ENCODE measurements around the gene CYP26C1. TPM values are rescaled to one million over a fixed set of nuclear protein-coding genes. Genes with fewer than 3 reads are reported as not detected.

CYP26C1 gene
- total and polyA plus RNA-seq, 2 of the 4 experiments (the other 2 are of a cell fraction), result 0.02 TPM; not detected in 1

DNA sequence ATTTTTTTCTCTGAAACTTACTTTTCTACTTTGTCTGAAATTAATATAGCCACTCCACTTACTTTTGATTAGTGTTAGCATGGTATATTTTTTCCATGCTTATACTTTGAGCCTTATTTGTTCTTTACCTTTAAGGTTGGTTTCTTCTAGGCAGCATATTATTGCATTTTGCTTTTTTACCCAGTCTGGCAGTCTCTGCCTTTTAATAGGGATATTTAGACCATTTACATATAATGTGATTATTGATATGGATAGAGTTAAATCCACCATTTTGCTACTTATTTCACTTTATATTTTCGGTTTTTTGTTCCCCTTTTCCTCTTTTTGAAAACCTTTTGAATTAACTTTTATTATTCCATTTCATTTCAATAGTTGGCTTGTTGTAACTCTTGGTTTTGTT lies 43.4 kb downstream of the CYP26C1 start:
- Histone ChIP-seq H4K20me1 (ENCODE audit: insufficient read depth, low read length) (no peaks in the 10 kb centered on the region), H3K27me3 (ENCODE audit: control insufficient read depth, insufficient read depth, low read length) (no peaks in the 10 kb centered on the region), H3K36me3 (ENCODE audit: control insufficient read depth, insufficient read depth, low read length) (no peaks in the 10 kb centered on the region), H3K56ac (ENCODE audit: extremely low read depth, insufficient read depth, low read length) (no peak overlapping the region), H2AK5ac (ENCODE audit: low read depth, low read length) (no peak overlapping the region), H4K8ac (ENCODE audit: low read depth in 2 of 2, low read length in 2 of 2) (no peak overlapping the region), H3K9ac (ENCODE audit: low read depth, low read length) (no peak overlapping the region), H3K4ac (ENCODE audit: low read depth, low read length) (no peak overlapping the region), H3K4me3 (ENCODE audit: insufficient read depth, low read depth, low read length) (no peak overlapping the region), H3K18ac (ENCODE audit: low read depth, low read length) (no peak overlapping the region), H2AFZ (replicated peaks; ENCODE audit: low read length, poor library complexity) (no peak overlapping the region), H3K27ac (ENCODE audit: insufficient read depth, low read length) (no peak overlapping the region), H3K9me1 (ENCODE audit: insufficient read depth, low read length) (no peaks in the 10 kb centered on the region), H2BK20ac (ENCODE audit: low read depth, low read length) (no peak overlapping the region), H3K4me1 (ENCODE audit: control insufficient read depth, insufficient read depth, low read length) (no peaks in the 10 kb centered on the region), H3K14ac (replicated peaks; ENCODE audit: low read depth, low read length) (no peak overlapping the region), H2BK5ac (ENCODE audit: low read depth, low read length, poor library complexity, severe bottlenecking) (no peak overlapping the region), H2BK120ac (ENCODE audit: low read depth, low read length) (no peak overlapping the region), H4K5ac (ENCODE audit: low read depth, low read length) (no peak overlapping the region), H3K4me2 (ENCODE audit: low read depth, low read length) (no peak overlapping the region), H3K79me1 (ENCODE audit: low read depth in 1 of 2, low read length in 2 of 2) (no peaks in the 10 kb centered on the region), H4K91ac (ENCODE audit: insufficient read depth, low read depth, low read length) (no peak overlapping the region), H3K23ac (ENCODE audit: low read depth, low read length) (no peak overlapping the region), H2AK9ac (replicated peaks; ENCODE audit: low read depth, low read length, poor library complexity) (no peak overlapping the region), H2BK15ac (ENCODE audit: low read depth, low read length) (no peak overlapping the region), H3K9me3 (ENCODE audit: control insufficient read depth, insufficient read depth, low read length) (no peaks in the 10 kb centered on the region)
- intact Hi-C loops (cut with micrococcal nuclease), result no loop called here
- DNase-seq (no peak), ATAC-seq (ENCODE audit: low read depth) (no peak)
- BruUV-seq (replicated peaks), result no TSS peak
- in situ Hi-C loops (cut with MboI; ENCODE audit: low sequenced_read_pairs), result no loop called here
- no peak for TF ChIP-seq POLR2A (IDR thresholded peaks at IDR 0.05; ENCODE audit: low read depth, low read length)
- TF ChIP-seq MXI1 (IDR thresholded peaks at IDR 0.05; ENCODE audit: borderline replicate concordance, low read depth, low read length), result no peak
- TF ChIP-seq, protein P1, sequence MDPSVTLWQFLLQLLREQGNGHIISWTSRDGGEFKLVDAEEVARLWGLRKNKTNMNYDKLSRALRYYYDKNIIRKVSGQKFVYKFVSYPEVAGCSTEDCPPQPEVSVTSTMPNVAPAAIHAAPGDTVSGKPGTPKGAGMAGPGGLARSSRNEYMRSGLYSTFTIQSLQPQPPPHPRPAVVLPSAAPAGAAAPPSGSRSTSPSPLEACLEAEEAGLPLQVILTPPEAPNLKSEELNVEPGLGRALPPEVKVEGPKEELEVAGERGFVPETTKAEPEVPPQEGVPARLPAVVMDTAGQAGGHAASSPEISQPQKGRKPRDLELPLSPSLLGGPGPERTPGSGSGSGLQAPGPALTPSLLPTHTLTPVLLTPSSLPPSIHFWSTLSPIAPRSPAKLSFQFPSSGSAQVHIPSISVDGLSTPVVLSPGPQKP (IDR thresholded peaks at IDR 0.05; ENCODE audit: borderline replicate concordance, low read depth, low read length), result no peak
- TF ChIP-seq CHD1 (IDR thresholded peaks at IDR 0.05; ENCODE audit: low read depth, low read length), result no peak
- TF ChIP-seq RAD21 (IDR thresholded peaks at IDR 0.05; ENCODE audit: low read length), result no peak
- TF ChIP-seq USF2 (IDR thresholded peaks at IDR 0.05; ENCODE audit: low read depth, low read length), result no peak
- TF ChIP-seq FOS (IDR thresholded peaks at IDR 0.05; ENCODE audit: low read depth, low read length), result no peak
- TF ChIP-seq CEBPB (IDR thresholded peaks at IDR 0.05; ENCODE audit: low read depth, low read length), result no peak
- no peak for TF ChIP-seq SMC3 (IDR thresholded peaks at IDR 0.05; ENCODE audit: low read depth, low read length)
- TF ChIP-seq MAZ (IDR thresholded peaks at IDR 0.05; ENCODE audit: borderline replicate concordance, low read depth, low read length), result no peak
- TF ChIP-seq MAFK (IDR thresholded peaks at IDR 0.05; ENCODE audit: low read depth, low read length), result no peak
- TF ChIP-seq, protein P2, sequence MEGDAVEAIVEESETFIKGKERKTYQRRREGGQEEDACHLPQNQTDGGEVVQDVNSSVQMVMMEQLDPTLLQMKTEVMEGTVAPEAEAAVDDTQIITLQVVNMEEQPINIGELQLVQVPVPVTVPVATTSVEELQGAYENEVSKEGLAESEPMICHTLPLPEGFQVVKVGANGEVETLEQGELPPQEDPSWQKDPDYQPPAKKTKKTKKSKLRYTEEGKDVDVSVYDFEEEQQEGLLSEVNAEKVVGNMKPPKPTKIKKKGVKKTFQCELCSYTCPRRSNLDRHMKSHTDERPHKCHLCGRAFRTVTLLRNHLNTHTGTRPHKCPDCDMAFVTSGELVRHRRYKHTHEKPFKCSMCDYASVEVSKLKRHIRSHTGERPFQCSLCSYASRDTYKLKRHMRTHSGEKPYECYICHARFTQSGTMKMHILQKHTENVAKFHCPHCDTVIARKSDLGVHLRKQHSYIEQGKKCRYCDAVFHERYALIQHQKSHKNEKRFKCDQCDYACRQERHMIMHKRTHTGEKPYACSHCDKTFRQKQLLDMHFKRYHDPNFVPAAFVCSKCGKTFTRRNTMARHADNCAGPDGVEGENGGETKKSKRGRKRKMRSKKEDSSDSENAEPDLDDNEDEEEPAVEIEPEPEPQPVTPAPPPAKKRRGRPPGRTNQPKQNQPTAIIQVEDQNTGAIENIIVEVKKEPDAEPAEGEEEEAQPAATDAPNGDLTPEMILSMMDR (conservative IDR thresholded peaks at IDR 0.05; ENCODE audit: low read depth, low read length), result no peak
- no peak for TF ChIP-seq RFX5 (IDR thresholded peaks at IDR 0.05; ENCODE audit: low read depth, low read length)
- no peak for TF ChIP-seq NFE2L2 (IDR thresholded peaks at IDR 0.05; ENCODE audit: low read depth, low read length)
- TF ChIP-seq RCOR1 (IDR thresholded peaks at IDR 0.05; ENCODE audit: insufficient replicate concordance, low read length), result no peak
- TF ChIP-seq BHLHE40 (IDR thresholded peaks at IDR 0.05; ENCODE audit: low read depth, low read length), result no peak
- WGBS, 2 experiments (ENCODE audit: extremely low coverage in 2 of 2, insufficient read length in 1 of 2), result no CpG with 5 or more reads among the region's 1 CpG
- CTCF ChIA-PET, result interaction anchor here (0.8 kb wide), 1 partner anchor 106 kb away, joined by 3 read pairs; no protein-coding TSS in a partner anchor
- POLR2A ChIA-PET (ENCODE audit: unreplicated experiment), result no interaction called here
- dilution Hi-C loops (cut with HindIII; ENCODE audit: low sequenced_read_pairs, unreplicated experiment), result loop anchor here (25.0 kb wide), 1 partner anchor 183 kb away; no protein-coding TSS in a partner anchor
